Muscle layer of duodenum (tissue), 2 donors: ENCODE measurements around the gene C6orf89.
"Not testable (repeated sequence)": the region's sequence is repeated elsewhere in the genome, so short reads cannot be mapped to it uniquely, and the experiment has no call there.

Experiments used
- H3K27ac ChIP-seq: one replicate; pipeline ENCODE4 v1.7.0; 2013; ENCODE audit warnings: mild to moderate bottlenecking, low read length
- H3K27me3 ChIP-seq: one replicate; pipeline ENCODE4 v1.7.0; 2013; ENCODE audit warnings: low read depth, mild to moderate bottlenecking, control low read depth, low read length
- H3K36me3 ChIP-seq, 2 donors: one replicate each; pipeline ENCODE4 v1.7.0; 2013; ENCODE audit warnings: low read length in 2 of 2, control low read depth in 1 of 2, mild to moderate bottlenecking in 1 of 2; ENCODE audit not compliant: insufficient read depth in 2 of 2, control insufficient read depth in 1 of 2
- H3K4me1 ChIP-seq, 2 donors: one replicate each; pipeline ENCODE4 v1.7.0; 2013; ENCODE audit warnings: low read length in 2 of 2, mild to moderate bottlenecking in 2 of 2, control low read depth in 1 of 2, moderate library complexity in 1 of 2; ENCODE audit not compliant: insufficient read depth in 2 of 2, control insufficient read depth in 1 of 2
- H3K4me3 ChIP-seq, 2 donors: one replicate each; pipeline ENCODE4 v1.7.0; 2013; ENCODE audit warnings: low read length in 2 of 2, low read depth in 1 of 2, mild to moderate bottlenecking in 1 of 2
- H3K9me3 ChIP-seq, 2 donors: one replicate each; pipeline ENCODE4 v1.7.0; 2013; ENCODE audit warnings: low read length in 2 of 2, control low read depth in 1 of 2, mild to moderate bottlenecking in 1 of 2; ENCODE audit not compliant: control insufficient read depth in 1 of 2
- donor health status: healthy.

The C6orf89 gene

DNA sequence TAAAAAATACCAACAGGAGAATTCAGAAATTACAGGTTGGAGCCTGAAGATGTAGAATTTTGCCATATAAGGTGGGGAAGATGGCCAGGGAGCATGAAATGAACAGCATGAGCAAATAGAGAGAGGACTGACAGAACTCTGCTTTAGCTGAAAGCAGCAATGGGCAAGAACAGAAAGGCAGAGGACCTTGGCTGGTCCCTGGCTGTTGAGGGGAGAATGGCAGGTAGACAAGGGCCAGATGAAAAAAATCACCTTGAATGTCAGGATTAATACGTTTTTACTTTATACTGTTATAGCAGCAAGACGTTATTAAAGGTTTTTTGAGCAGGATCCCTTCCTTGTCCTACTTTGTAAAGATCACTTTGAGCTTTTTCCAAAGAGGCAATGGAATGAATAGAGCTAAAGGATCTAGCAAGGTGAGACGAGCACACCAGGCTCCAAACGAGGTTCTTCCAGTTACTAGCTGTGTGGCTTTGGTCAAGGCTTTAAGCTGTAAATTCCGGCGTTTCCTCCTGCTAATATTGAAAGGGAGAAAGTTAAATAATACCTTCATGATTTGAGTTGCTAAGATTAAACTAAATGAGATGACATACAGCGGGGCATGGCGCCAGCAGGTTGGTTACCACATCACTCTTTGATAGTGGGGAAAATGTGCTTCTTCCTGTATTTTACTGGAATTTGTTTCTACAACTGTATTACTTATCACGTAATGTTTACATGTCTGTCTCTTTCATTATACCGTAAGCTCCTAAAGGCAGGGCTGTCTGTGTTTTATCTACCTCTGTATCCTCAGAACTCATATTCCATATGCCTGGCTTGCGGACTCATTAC, 11.9 kb upstream of the C6orf89 start:
- no peaks in the 10 kb centered on the region for H3K9me3 ChIP-seq
- H3K27ac ChIP-seq, result peak overlapping the region; percentile 96

DNA sequence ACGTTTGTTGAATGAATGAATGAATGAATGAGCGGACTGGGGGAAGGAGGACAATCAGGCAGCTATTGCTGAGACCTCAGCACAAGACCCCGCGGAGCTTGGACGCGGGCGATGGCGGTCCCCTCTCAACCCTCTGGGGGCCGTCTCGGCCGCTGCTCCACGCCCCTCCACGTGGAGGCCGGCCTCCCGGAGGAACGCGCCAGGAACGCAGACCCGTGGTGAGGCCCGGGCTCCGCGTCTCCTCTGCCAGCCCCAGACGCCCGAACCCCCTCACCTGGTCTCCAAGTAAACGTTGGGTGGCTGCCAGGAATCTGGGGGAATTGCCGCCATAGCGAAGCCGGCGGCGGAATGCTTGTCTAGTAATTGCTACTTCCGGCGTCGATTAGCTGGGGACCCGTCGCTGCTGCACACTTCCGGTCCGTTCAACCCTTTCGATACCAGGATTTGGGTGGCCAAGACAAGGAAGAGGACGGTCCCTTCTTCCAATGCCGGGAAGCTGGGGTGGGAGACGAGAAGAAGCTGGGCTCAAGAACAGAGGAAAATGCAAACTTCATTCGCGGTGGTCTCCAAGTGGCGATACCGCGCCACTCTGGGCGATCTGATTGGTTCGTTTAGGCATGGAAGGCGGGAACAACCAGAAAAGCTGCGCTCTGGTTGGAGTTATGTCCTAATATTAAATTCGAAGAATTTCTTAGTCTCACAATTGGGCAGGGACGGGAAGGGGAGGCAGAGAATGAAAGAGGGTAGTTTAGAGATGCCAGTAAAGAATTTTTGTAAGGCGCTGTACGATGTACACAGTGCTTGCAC, 11.1 kb upstream of the C6orf89 start, which contains the start of gene PPIL1:
Gene PPIL1, minus strand, starts transcription at position 361 of the 807 bp plus-strand sequence. Its CDS starts 31 bp downstream, at position 330.
- Histone ChIP-seq H3K4me3 (peak within 1 kb of the TSS; percentile 95 to 96), H3K4me1 (peaks cover 3 to 13% of the 10 kb centered on the region in 2 donors), H3K9me3 (no peaks in the 10 kb centered on the region), H3K27ac (peak within 1 kb of the TSS; percentile 96), H3K36me3 (peaks cover 0 to 4% of the 10 kb centered on the region in 2 donors), H3K27me3 (no peaks in the 10 kb centered on the region)

More for the DNA sequence above, 11.9 kb upstream of the C6orf89 start:
- H3K4me1 ChIP-seq, result peaks cover 3 to 13% of the 10 kb centered on the region in 2 donors
- peak overlapping the region; percentile 95 to 96 for H3K4me3 ChIP-seq
- H3K36me3 ChIP-seq, result peaks cover 0 to 4% of the 10 kb centered on the region in 2 donors
- H3K27me3 ChIP-seq, result no peaks in the 10 kb centered on the region

DNA sequence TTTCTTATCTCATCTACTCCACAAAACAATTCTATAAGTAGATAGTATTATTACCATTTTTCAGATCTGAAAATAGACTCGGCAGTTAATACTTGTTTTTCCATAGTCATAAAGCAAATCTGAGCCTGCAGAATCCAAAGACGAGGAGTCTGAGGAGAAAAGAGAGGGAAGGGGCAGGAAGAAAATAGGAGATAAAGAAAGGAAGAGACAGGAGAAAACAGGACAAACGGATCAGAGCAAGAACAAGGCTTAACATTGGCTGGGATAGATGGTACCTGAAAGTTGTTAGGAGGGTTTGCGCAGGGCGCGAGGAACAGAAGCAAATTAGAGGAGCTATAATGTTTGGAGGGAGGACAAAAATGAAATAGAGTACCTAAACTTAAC, 10.5 kb upstream of the C6orf89 start:
- Histone ChIP-seq H3K27ac (peak overlapping the region; percentile 96), H3K4me1 (peaks cover 3 to 13% of the 10 kb centered on the region in 2 donors), H3K9me3 (no peaks in the 10 kb centered on the region), H3K36me3 (peaks cover 0 to 4% of the 10 kb centered on the region in 2 donors), H3K4me3 (peak overlapping the region; percentile 95 to 96), H3K27me3 (no peaks in the 10 kb centered on the region)

DNA sequence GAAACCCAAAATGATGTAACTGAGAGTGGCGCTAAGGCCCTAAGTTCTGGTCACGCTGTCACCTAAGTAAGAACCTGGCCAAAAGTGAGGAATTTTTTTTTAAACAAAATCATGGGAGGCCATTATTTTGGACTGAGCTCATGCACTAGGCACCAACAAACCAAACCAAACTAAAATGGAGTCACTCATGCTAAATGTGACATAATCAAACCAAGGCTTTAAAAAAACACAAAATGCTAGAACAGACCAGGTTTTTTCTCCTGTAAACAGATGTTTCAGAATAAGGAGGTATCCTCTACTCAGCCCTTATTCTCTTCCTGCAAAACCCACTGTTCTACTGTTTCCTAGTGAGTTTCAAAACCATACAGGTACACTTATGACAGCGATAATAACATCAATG, 1.1 kb upstream of the C6orf89 start:
- Histone ChIP-seq H3K4me1 (peaks cover 9 to 30% of the 10 kb centered on the region in 2 donors), H3K27ac (no peak overlapping the region), H3K36me3 (no peaks in the 10 kb centered on the region), H3K4me3 (no peak overlapping the region), H3K9me3 (no peaks in the 10 kb centered on the region), H3K27me3 (no peaks in the 10 kb centered on the region)

DNA sequence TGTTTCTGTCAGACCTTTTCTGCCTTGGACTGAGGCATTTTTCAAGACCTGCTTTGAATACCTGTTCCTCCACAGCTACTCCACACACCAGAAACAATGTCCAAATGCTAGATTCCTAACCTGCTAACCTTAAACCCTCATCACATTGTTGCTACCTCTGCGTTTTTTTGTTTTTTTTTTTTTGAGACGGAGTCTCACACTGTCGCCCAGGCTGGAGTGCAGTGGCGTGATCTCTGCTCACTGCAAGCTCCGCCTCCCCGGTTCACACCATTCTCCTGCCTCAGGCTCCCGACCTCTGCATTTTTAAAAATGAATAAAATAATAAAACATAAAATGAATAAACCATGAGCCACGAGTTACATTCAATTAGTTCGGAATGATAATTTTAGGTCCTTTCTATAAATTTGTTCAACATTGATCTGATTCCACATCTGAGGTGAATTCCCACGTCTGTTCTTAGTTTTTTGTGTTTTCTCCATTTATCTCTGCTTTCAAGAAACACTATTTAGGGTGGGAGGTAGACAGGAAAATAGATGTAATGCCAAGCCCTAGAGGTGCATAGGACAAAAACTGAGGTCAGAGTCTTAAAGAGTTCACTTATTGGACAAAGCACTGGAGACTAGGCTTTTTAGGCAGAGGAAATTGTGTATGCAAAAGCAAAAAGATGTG, 1.3 kb downstream of the C6orf89 start:
- Histone ChIP-seq H3K36me3 (peaks cover 0 to 3% of the 10 kb centered on the region in 2 donors), H3K9me3 (no peaks in the 10 kb centered on the region), H3K4me1 (peaks cover 9 to 30% of the 10 kb centered on the region in 2 donors), H3K27me3 (no peaks in the 10 kb centered on the region), H3K4me3 (peak overlapping the region; percentile 87 to 89), H3K27ac (peak overlapping the region; percentile 86)

DNA sequence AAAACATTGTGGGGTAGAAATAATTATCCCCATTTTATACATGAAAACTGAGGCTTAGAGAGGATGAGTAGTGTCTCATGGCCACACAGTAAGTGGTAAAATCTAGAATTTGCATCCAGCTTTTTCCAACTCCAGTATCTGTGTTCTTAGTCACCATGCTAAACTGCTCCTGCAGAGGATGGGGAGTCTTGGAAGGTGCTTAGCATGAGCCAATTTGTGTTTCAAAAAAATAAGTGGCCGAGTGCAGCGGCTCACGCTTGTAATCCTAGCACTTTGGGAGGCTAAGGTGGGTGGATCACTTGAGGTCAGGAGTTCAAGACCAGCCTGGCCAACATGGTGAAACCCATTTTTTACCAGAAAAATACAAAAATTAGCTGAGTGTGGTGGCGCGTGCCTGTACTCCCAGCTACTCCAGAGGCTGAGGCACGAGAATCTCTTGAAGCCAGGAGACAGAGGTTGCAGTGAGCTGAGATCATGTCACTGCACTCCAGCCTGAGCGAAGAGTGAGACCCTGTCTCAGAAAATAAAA, 2.4 kb downstream of the C6orf89 start:
- peaks cover 0 to 6% of the 10 kb centered on the region in 2 donors for H3K36me3 ChIP-seq
- no peaks in the 10 kb centered on the region for H3K9me3 ChIP-seq
- peaks cover 9 to 30% of the 10 kb centered on the region in 2 donors for H3K4me1 ChIP-seq
- no peaks in the 10 kb centered on the region for H3K27me3 ChIP-seq
- H3K4me3 ChIP-seq, result no peak overlapping the region
- no peak overlapping the region for H3K27ac ChIP-seq

DNA sequence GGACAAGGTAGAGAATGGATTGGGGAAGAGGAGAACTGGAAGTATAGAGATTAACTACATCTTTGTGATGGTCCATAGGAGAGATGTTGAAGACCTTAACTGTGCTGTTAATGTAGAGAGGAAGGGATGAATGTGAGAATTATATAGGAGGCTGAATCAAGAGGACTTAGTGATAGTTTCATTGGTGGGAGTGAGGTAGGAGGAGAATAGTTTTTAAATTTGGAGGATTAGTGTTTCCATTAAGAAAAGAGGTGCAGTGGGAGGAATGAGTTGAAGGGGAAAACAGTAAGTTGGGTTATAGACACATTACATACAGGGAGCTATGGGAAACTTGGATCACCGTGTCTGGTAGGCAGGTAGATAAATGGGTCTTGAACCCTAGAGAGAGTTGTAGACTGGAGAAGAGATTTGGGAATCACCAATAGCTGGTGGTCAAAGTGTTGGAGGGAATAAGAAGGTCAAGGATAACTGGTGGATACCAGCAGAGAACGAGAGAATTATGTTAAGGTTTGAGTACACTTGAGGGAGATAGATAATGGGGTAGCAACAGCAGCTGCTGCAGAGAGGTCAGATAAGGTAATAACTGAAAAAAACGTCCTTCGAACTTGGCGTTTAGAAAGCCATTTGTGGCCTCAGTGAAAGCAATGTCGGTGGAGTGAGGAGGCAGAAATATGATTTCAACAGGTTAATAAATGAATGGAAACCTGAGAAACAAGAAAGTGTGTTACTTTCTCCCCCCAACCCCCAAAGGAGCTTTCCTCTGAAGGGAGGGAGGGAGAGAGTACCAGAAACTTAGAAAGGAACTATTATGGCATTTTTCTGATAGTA, 3.1 kb downstream of the C6orf89 start:
- Histone ChIP-seq H3K27ac (no peak overlapping the region), H3K9me3 (no peaks in the 10 kb centered on the region), H3K27me3 (no peaks in the 10 kb centered on the region), H3K36me3 (peaks cover 0 to 6% of the 10 kb centered on the region in 2 donors), H3K4me1 (peaks cover 9 to 30% of the 10 kb centered on the region in 2 donors), H3K4me3 (no peak overlapping the region)

DNA sequence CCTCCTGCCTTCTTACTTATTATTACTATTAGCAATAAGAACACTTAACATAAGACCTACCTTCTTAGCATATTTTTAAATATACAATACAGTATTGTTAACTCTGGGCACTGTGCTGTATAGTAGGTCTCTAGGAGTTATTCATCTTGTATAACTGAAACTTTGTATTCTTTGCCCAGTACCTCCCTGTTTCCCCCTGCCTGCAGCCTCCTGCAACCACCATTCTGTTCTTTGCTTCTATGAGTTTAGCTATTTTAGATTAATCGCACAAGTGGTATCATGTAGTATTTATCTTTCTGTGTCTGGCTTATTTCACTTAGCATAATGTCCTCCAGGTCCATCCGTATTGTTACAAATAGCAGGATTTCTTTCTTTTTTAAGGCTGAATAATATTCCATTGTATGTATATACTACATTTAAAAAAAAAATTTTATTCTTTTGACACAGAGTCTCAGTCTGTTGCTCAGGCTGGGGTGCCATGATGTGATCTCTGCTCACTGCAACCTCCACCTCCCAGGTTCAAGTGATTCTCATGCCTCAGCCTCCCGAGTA, 4.4 kb downstream of the C6orf89 start:
- H3K9me3 ChIP-seq, result no peaks in the 10 kb centered on the region
- H3K4me1 ChIP-seq, result peaks cover 9 to 27% of the 10 kb centered on the region in 2 donors
- H3K27me3 ChIP-seq, result no peaks in the 10 kb centered on the region
- H3K4me3 ChIP-seq, result no peak overlapping the region
- no peak overlapping the region for H3K27ac ChIP-seq
- peaks cover 0 to 18% of the 10 kb centered on the region in 2 donors for H3K36me3 ChIP-seq

DNA sequence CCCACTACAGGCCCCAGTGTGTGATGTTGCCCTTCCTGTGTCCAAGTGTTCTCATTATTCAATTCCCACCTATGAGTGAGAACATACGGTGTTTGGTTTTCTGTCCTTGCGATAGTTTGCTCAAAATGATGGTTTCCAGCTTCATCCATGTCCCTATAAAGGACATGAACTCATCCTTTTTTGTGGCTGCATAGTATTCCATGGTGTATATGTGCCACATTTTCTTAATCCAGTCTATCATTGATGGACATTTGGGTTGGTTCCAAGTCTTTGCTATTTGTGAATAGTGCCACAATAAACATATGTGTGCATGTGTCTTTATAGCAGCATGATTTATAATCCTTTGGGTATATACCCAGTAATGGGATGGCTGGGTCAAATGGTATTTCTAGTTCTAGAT, 5.4 kb downstream of the C6orf89 start:
- Histone ChIP-seq H3K36me3 (peaks cover 0 to 18% of the 10 kb centered on the region in 2 donors), H3K4me1 (peaks cover 6 to 24% of the 10 kb centered on the region in 2 donors)
- not testable (repeated sequence) for H3K27ac ChIP-seq, H3K9me3 ChIP-seq, H3K27me3 ChIP-seq, H3K4me3 ChIP-seq
